ENCODE data around the gene OR2B6.

Gene OR2B6

GRCh38 chr6:28001351-28001750 is 44.3 kb downstream of the OR2B6 start:
- no peak for DNase-seq

- DNase-seq = no peak
Observed at GRCh38 chr6:28001751-28002150, 44.7 kb downstream of the OR2B6 start.

DNA sequence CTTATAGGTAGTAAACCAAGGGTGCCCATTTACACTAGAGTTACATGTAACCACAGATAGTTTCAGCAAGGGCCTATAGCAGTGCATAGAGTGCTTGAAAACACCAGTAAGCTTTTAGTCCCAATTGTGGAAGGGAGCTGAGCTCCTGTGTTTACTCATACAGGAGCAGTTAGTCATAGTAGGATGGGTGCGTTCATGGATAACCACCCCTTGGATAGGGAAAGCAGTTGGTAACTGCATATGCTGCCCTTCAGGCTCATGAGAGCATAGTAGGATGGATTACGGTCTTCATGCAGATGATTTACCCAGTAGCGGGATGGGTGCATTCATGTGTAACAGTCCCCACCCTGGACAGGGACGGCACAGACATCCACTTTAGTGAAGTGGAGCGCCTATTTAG is 45.1 kb downstream of the OR2B6 start:
- DNase-seq = no peak

- no peak for DNase-seq
Observed at GRCh38 chr6:28003059-28003458, 46.0 kb downstream of the OR2B6 start.

DNA sequence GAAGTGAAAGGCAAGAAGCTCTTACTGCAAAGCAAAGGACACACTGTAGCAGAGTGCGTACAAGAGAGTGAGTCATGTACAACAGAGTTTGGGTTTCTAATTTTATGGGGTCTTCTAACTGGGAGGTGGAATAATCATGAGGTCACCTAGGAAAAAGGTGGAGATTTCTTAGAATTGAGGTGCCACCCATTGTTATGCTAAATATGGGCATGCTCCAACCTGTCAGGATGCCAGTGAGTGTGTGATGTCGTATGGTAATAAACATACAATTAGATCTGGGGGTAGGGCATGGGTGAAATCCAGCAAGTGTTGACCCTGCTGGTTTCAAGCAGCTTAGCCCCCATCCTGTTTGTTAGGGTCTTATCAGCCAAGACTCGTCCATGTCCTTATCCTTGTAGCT is 46.6 kb downstream of the OR2B6 start:
- DNase-seq = no peak

DNA sequence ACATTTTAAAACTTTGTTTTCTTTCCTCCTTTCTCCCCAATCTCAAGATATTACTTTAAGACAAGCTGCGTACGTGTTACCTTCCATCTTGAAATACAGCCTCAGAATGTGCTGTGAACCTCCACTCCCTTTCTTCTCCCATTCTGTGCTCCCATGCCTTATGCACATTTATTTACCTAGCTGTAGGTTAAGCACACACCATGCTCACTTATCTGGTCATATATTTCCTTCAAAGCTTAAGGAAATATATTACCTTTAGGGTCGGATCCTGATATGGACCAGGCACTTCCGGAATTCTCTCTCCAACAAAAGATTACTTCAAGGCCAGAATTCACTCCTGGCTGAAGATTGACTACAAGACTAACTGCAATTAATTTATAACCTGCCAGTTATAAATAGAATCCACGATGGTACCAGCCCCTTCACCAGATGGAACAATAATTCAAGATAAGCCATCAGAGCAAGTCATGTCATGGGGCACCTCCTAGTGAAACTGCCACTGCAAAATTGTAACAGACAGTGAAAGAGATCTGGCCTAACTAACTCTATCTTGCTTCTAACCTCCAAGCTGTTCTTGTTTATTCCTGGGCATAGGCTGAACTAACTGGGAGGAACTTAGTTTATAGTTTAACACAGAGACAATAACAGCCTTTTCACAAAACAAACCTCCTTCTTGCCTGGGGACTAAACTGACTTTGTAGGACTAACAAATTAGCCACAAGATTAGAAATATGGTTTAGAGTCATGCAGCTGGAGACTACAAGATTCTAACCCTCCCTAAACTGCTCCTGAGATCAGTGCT is 47.5 kb downstream of the OR2B6 start:
- DNase-seq = no peak

- no peak for DNase-seq
Observed at GRCh38 chr6:28005152-28005890, 48.3 kb downstream of the OR2B6 start.

DNA sequence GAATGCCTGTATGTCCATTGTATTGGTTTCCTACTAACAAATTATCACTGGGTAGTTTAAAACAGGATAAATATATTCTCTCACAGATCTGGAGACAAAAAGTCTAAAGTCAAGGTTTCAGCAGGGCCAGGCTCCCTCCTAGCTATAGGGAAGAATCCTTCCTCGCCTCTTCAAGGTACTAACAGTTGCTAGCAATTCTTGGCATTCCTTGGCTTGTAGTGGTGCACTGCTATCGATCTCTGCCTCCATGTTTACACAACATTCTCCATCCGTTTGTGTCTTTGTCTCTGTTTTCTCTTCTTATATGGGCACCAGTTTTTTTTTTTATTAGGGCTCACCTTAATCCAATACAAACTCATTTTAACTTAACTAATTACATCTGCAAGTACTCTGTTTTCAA is 48.9 kb downstream of the OR2B6 start:
- DNase-seq = no peak

All from stimulated activated naive CD4-positive, alpha-beta T cell (primary cell).